ENCODE data around the gene ATXN10.

DNA sequence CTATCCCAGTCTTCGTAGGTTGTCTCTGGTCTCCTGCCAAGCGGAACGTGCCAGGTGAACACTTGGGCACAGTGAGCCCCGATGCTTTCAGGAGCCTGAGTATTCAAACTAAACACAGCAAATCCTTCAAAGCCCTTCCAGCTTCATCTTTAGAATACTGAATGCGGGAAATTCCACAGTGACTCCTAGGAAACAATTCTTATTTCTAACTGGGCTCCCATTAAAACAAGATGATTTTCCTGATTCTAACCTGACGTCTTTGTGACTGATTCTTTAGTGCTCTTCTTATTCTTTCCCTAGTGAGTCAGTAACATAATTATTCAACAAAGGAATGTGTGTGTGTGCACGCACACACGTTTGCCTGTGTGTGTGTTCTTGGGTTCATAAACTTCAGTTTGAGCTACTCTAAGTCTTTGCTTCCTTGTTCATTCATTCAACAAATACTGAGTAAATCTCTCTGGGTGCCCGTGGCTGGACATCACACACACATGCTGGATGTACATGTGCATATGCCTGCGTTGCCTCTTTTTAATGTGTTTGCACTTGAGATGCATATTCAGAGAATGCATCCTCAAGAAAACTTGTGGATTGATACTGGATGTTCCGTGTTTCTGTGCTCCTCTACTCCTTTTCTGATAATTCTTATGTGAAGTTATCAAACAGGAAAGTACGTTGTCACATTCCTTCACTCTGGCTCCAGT, 170.8 kb downstream of the ATXN10 start:
- TF ChIP-seq, protein P1, sequence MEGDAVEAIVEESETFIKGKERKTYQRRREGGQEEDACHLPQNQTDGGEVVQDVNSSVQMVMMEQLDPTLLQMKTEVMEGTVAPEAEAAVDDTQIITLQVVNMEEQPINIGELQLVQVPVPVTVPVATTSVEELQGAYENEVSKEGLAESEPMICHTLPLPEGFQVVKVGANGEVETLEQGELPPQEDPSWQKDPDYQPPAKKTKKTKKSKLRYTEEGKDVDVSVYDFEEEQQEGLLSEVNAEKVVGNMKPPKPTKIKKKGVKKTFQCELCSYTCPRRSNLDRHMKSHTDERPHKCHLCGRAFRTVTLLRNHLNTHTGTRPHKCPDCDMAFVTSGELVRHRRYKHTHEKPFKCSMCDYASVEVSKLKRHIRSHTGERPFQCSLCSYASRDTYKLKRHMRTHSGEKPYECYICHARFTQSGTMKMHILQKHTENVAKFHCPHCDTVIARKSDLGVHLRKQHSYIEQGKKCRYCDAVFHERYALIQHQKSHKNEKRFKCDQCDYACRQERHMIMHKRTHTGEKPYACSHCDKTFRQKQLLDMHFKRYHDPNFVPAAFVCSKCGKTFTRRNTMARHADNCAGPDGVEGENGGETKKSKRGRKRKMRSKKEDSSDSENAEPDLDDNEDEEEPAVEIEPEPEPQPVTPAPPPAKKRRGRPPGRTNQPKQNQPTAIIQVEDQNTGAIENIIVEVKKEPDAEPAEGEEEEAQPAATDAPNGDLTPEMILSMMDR (IDR thresholded peaks at IDR 0.05; ENCODE audit: low read depth, low read length): no peak
- TF ChIP-seq EZH2phosphoT487 (IDR thresholded peaks at IDR 0.05; ENCODE audit: low read depth): no peak

All from OCI-LY3 (cell line).